Breast epithelium (tissue), 3 donors: ENCODE measurements around the gene IMPG1.

Source experiments
- POLR2A ChIP-seq: fragments of 450-650 bp; IDR thresholded peaks from one replicate; pipeline ENCODE4 v1.6.1; 2016; ENCODE audit warnings: antibody characterized with exemption, mild to moderate bottlenecking, moderate library complexity
- TF ChIP-seq, protein P1 (sequence below), 3 donors: fragments of 450-650 bp; IDR thresholded peaks; one replicate each; pipeline ENCODE4 v1.5.1; 2016 to 2017; ENCODE audit warnings: antibody characterized with exemption in 3 of 3, mild to moderate bottlenecking in 3 of 3, moderate library complexity in 3 of 3

DNA sequence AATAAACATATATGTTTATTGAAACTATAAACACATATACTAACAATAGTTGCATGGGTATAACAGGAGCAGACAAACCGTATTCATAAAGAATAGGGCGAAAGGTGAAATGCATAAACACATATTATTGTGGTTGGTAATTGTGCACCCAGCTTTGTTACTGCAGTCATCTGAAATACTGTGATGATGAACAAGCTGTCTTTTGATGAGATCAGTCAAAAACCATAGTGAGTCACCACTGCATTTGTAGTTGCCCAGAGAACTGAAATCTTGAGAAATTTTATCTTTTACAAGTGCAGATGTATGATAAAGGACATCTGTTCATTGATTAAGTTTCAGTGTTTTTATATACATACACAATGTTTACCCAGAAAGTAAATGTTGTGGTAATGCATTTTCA lies 189.7 kb downstream of the IMPG1 start:
- TF ChIP-seq POLR2A, result no peak
- TF ChIP-seq, protein P1, sequence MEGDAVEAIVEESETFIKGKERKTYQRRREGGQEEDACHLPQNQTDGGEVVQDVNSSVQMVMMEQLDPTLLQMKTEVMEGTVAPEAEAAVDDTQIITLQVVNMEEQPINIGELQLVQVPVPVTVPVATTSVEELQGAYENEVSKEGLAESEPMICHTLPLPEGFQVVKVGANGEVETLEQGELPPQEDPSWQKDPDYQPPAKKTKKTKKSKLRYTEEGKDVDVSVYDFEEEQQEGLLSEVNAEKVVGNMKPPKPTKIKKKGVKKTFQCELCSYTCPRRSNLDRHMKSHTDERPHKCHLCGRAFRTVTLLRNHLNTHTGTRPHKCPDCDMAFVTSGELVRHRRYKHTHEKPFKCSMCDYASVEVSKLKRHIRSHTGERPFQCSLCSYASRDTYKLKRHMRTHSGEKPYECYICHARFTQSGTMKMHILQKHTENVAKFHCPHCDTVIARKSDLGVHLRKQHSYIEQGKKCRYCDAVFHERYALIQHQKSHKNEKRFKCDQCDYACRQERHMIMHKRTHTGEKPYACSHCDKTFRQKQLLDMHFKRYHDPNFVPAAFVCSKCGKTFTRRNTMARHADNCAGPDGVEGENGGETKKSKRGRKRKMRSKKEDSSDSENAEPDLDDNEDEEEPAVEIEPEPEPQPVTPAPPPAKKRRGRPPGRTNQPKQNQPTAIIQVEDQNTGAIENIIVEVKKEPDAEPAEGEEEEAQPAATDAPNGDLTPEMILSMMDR (IDR thresholded peaks at IDR 0.05), result no peak
